Measurements from ENCODE around the gene TIA1. TPM values are rescaled to one million over a fixed set of nuclear protein-coding genes. Genes with fewer than 3 reads are reported as not detected.
"Not testable (repeated sequence)": the region's sequence is repeated elsewhere in the genome, so short reads cannot be mapped to it uniquely, and the experiment has no call there.

The TIA1 gene, protein sequence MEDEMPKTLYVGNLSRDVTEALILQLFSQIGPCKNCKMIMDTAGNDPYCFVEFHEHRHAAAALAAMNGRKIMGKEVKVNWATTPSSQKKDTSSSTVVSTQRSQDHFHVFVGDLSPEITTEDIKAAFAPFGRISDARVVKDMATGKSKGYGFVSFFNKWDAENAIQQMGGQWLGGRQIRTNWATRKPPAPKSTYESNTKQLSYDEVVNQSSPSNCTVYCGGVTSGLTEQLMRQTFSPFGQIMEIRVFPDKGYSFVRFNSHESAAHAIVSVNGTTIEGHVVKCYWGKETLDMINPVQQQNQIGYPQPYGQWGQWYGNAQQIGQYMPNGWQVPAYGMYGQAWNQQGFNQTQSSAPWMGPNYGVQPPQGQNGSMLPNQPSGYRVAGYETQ
- polyA plus RNA-seq (2013, experiment 1 of 2; ENCODE audit: insufficient read length): 64.6 TPM
- polyA plus RNA-seq (2013, experiment 2 of 2; ENCODE audit: insufficient read length): 75.3 TPM

DNA sequence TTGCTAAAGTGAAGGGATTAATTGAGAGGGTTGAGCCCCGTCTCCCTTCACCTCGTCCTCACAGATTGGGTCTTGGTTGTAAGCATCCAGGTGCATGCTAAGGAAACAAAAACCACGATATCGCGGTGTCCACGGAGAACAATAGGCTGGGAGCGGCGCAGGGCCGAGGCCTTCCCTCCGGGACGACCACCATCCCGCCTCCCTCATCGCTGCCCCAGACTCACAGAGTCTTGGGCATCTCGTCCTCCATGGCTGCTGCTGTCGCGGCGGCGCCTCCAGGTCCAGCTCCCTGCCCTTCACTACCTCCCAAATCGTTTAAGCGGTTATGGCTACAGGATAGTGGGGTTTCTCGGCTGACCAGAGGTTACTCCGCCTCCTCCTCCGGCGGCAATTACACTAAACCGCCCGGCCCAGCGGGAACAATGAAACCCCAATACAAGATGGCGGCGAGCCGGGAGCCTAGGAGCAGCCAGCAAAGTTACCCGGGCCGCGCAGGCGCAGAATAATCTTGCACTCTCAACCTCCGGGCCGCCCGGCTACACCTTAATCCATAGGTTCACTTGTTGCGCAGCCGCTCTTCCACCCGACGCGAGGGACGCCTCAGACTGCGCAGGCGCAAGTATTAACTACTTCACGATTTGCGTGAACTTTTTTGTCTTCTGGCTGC is at the start of gene TIA1:
TSS of gene TIA1 (minus strand) at position 448 of the 667 bp plus-strand sequence. CDS start at position 250, 198 bp downstream.
- DNase-seq: peak; percentile 97

DNA sequence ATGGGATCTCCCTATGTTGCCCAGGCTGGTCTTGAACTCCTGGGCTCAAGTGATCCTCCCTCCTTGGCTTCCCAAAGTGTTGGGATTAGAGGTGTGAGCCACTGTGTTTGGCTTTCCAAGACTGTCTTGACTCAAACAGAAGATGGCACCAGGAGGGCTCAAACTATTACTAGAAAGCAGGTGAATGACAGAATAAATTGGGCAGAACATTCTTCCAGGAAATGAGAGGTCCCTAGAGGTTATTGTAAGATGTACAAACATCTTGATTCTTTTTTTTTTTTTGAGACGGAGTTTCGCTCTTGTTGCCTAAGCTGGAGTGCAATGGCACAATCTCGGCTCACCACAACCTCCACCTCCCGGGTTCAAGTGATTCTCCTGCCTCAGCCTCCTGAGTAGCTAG is 49.4 kb upstream of the TIA1 start:
- not testable (repeated sequence) for DNase-seq

DNA sequence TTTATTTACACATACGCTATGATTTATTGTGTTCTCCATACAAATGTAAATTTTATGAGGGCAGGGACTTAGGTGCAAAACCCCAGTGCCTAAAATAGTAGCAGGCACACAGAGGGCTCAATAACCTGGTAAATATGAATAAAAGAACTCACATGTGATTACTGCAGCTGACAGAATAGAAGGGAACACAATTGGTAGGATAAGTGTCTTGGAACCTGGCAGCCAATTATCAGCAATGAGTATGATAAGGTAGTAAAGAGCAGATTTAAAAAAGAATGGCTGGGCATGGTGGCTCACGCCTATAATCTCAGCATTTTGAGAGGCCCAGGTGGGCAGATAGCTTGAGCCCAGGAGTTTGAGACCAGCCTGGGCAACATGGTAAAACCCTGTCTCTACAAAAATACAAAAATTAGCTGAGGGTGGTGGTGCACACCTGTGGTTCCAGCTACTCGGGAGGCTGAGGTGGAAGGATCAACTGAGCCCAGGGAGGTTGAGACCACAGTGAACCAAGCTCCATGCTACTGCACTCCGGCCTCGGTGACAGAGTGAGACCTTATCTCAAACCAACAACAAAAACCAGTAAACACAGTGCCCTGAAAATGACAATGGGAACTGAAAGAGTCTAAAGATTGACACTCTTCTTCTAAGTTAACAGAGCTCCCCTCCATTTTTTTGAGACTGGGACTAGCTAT is 35.2 kb upstream of the TIA1 start:
- DNase-seq: no peak

DNA sequence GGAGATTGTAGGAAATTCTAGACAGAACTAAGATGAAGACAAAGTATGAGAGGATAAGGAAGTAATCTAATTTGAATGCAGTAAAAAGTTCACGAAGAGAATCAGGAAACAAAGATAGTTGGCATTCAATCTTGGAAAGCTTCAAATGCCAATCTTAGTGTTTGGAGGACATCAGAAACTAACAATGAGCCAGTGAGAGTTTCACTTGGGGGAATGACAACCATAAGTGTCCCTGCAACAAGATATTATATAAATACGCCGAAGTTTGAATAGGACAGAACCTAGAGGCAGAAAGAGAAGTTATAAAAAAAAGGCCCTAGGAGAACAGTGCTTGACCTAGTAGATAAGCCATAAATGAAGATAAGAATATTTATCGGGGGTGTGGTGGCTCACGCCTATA is 34.0 kb upstream of the TIA1 start:
- no peak for DNase-seq

DNA sequence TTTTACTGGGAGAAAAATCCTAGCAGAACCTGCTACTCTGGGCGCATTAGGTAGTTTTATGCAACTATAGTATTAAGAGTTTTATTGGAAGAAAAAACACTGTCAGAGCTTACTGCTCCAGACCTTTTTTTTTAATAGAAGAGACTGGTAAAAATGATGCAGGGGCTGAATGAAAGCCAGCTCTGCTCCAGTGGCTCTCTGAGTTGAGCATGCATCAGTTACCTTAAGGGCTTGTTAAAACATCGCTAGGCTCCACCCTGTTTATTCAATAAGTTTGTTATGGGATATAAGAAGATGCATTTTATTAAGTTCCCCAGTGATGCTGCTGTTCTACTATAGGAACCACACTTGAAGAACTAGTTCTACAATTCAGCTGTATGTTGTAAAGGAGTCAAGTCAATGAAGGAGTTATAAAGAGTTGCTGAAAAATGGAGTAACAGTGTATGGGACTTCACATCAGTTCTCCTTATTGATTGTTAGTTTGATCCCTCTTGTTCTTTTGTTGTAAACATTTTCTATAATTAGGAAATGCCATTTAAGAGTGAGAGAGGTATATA is 31.9 kb upstream of the TIA1 start:
- DNase-seq: no peak

DNA sequence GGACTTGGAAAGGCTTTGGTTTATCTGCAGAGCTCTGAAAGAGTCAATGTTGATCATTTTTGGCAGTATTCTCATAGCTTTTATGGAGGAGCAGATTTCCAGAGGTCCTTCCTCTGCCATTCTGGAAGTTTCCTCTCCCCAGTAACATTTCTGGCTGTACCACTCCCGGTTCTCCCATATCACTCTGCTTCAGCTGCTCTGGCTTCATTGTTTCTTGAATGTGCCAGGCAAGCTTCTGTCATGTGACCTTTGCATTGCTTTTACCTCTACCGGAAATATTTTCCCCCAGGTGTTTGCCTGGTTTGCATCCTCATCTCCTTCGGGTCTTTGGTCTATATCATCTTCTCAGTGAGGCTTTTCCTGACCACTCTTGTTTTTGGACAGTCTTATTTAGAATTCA is 21.9 kb upstream of the TIA1 start:
- no peak for DNase-seq

DNA sequence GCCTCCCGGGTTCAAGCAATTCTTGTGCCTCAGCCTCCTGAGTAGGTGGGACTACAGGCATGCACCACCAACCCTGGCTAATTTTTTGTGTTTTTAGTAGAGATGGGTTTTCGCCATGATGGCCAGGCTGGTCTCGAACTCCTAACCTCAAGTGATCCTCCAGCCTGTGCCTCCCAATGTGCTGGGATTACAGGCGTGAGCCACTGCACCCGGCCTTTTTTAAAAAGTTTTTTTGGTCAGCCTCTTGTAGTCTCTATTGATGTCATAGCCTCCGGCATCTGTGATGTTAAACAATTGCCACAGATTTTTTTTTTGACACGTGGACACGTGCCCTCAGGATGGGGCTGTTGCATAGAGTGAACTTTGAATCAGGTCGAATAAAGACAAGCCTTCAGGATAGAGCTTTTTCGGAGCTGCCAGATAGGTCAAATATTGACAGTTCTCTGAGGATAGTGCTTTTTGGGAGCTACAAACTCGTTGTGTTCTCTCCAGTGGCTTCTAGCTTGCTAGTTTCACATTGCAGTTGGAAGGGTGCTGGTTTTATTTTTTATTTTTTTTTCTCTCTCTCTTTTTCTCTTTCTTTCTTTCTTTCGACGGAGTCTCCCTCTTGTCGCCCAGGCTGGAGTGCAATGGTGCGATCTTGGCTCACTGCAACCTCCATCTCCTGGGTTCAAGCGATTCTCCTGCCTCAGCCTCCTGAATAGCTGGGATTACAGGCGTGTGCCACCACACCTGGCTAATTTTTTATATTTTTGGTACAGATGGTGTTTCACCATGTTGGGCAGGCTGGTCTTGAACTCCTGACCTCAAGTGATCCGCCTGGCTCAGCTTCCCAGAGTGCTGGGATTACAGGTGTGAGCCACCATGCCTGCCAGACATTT is 21.2 kb upstream of the TIA1 start:
- DNase-seq: not testable (repeated sequence)

DNA sequence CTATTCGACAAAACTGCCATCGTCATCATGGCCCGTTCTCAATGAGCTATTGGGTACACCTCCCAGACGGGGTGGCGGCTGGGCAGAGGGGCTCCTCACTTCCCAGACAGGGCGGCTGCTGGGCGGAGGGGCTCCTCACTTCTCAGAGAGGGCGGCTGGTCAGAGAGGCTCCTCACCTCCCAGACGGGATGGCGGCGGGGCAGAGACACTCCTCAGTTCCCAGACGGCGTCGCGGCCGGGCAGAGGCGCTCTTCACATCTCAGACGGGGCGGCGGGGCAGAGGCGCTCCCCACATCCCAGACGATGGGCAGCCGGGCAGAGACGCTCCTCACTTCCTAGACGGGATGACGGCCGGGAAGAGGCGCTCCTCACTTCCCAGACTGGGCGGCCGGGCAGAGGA is 18.5 kb upstream of the TIA1 start:
- DNase-seq: not testable (repeated sequence)

DNA sequence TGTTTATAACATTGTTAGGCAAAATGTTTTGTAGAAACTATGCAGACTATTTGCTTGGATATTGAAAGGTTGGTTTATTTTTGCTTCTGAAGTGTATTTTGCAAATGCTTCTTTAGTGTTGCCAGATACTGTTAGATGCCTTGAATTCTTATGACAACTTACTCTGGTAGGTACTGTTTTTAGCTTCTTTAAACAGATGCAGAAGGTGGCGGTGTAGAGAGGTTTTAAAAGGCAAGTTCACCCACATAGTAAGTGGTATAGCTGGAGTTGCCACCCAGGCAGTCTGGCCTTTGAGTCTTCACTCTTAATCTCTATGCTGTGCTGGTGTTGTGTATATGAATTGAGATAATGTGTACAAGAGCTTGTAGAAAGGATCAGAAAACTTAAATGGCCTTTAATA is 13.1 kb upstream of the TIA1 start:
- no peak for DNase-seq

DNA sequence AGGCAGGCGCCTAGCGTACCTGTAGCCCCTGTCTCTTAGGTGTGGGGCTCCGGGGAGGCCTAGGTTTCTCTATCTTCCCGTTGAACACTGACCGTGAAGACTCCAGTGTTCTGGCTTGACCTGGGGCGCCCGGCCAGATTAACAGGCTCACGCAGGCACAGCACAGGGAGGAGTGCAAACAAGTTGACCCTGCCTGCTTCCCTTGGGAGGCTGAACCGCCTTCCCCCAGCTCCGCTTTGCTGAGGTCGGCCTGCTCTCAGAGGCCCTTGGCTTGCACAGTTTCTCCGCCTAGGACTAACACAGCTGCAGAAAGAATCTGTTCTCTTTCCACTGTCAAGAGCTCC is 10.1 kb upstream of the TIA1 start:
- peak; percentile 16 for DNase-seq

DNA sequence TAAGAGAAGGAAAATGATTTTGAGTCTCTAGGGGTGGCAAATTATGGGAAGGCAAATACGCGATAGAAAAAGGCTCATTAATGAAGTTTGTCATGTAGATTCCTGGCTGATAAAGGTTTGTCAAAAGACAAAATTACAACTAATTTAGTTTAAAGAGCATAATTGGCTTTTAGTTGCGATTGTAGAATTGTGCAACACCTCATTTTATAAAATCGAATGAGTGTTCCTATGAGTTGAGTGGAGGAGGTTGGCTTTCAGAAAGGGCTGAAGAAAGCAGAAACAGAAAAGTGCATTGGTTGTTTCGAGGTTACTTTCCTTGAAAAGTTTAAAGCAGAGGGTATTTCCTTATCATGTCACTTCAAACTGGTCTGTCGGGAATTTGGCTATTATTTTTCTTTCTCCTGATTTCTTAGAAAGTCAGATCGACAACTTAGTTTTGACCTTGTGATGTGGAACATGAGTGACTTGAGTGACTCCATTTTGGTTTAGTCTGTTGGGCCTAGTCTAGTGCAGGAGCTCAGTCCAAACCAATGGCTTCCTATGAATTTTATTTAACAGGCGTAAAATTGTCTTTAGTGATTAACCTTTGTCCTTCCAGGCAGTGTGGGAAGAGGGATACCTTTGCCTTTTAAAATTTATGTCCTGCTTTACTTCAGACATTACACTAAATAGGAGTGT is 7.3 kb upstream of the TIA1 start:
- DNase-seq: no peak

DNA sequence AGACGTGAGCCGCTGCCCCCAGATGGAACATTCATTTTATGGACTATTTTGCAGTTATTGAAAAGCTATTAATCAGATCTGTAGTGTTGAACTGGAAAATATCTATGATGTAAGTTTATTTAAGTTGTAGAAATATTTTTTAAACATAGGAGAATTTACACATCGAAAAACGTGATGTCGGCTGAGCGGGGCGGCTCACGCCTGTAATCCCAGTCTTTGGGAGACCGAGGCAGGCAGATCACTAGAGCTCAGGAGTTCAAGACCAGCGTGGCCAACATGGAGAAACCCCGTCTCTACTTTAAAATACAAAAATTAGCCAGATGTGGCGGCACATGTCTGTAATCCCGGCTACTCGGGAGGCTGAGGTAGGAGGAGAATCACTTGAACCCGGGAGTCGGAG is 2.0 kb upstream of the TIA1 start:
- DNase-seq: no peak

DNA sequence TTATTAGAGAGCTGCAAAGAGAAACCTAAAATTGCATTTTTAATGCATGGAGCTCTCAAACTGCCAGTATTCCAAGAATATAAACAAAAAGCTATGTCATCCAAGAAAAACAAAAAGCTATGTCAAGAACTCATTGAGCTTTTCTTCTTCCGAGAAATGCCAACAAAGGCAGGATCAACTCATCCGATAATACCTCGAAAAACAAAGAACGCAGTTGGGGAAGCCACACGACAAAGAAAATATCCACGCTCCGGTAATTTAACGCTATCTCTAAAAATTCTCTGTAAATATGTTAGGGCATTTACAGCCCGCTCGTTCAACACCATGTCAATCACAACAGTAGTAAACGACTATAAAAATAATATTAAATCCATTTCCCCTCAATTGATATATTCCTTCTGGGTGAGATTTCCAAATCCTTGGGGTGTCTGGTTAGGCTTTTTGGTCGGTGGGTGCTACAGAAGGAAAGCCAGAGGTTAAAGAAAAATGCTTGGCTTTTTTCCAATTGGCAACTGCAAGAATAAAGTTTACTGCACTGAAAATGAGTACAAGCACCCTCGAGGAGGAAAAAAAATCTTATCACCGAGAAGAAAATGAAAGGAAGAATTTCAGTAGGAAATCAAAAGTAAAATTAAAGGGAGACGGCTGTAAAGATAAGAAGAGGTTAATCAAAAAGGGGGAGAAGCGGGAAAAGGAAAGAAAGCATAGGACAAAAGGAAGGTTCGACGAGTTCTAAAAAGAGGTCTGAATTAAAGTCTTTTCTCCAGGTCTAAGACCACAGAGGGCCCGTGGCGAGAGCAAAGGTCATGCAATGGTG is 856 bp downstream of the TIA1 start:
- DNase-seq: peak; percentile 35

DNA sequence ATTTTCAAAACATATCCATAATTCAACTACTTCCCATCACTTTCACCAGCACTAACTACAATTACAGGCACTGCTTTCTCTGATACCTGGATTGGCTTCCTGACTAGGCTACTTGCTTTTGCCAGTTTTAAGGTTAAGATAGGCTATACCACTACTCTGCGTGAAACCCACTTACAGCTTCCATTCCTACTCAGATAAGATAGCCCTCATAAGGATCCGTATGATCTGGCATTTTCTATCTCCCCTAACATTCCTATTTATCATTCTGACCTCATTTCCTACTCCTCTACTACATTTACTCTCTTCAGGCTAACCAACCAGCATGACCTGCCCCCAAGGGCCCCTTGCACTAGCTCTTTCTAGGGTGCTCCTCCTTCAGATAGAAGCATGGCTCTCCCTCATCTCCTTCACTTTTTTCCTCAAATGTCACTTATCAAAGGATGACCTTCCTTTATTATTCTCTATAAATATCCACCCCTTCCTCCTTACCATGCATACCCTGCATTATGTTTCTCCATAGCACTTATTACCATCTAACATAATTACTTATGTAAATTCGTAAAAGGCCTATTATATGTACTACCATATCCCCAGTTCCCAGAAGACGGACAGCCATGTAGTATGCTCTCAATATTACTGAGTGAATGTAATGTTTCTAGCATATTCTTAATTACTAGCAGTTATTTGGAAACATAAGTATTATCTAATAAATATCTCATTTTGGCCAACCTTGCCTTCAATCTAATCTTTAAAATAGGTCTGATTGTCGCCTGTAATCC is 4.4 kb downstream of the TIA1 start:
- DNase-seq: no peak

DNA sequence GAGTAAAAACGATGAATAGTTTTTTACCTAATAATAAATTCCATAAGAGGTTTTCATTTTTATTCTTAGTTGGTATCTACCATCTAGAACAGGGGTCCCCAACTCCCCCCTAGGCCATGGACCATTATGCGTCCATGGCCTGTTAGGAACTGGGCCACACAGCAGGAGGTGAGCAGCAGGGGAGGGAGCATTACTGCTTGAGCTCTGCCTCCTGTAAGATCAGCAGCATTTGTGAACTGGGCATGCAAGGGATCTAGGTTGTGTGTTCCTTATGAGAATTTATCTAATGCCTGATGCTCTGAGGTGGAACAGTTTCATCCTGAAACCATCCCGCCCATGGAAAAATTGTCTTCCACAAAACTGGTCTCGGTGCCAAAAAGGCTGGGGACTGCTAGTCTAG is 5.9 kb downstream of the TIA1 start:
- DNase-seq: no peak

DNA sequence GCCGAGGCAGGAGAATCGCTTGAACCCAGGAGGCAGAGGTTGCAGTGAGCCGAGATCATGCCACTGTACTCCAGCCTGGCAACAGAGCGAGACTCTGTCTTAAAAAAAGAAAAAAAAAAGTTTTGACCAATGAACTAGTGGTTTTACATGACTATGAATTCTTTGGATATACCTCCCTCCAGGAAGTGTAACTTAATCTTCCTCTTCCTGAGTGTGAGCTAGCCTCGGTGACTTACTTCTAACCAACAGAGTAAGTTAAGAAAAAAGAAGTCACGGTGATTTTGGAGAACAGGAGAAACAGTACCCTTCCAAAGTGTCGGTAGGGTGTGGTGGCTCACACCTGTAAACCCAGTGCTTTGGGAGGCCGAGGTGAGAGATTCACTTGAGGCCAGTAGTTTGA is 7.1 kb downstream of the TIA1 start:
- DNase-seq: peak; percentile 27

DNA sequence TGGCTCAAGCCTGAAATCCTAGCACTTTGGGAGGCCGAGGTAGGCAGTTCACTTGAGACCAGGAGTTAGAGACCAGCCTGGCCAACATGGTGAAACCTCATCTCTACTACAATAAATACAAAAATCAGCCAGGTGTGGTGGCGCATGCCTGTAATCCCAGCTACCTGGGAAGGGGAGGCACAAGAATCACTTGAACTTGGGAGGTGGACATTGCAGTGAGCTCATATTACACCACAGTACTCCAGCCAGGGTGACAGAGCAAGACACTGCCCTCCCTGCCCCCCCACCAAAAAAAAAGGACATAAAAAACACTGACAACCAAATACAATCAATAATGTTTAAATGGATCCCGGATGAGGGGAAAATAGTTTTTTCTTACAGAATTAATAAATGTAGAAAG is 7.8 kb downstream of the TIA1 start:
- DNase-seq: no peak

DNA sequence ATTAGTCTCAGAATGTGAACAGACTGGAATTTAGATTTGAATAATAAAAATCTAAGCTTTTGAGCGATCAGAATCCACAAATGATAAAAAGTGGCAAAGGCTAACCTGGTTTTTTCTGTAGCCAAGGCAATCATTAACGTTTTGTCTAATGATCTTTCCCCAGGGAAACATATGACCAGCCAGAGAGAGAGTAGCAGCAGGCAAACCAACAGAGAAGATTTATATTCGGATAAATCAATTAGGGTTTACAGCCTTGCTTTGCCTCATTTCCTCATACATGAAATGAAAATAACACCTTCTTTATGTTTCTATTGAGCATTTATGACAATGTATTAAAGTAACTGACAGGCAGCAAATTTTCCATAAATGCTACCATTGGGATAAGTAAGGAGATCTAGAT is 14.5 kb downstream of the TIA1 start:
- no peak for DNase-seq

DNA sequence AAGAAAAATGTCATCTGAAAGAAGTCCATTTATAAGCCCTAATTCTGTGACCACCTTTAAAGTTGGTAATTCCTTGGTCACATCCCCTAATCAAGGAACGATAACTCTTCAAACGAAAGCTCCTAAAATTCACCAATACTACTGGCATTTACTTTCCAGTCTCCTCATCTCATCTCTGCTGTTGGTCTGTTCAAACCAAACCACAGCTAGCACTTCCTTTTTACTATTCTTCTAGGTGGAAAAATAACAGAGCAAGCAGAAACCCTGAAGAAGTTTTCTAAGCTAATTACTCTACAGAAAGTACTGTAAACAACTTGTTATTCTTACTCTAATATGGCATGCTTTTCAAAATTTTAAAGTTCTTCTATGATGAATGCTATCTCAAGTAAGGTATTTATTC is 21.6 kb downstream of the TIA1 start:
- DNase-seq: no peak

DNA sequence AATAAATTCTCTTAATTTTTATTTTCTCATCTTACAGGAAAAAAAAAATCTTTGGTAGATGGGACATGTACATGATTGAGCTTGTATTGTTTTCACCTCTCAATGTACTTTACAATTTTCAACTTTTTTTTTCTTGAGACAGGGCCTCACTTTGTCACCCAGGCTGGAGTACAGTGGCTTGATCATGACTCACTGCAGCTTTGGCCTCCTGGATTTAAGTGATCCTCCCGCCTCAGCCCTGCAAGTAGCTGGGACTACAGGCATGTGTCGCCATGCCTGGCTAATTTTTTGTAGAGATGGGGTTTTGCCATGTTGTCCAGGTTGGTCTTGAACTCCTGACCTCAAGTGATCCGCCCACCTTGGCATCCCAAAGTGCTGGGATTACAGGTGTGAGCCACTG is 25.1 kb downstream of the TIA1 start:
- peak; percentile 36 for DNase-seq
